ENCODE measurements around the gene CROCC2. TPM values are rescaled to one million over a fixed set of nuclear protein-coding genes. Genes with fewer than 3 reads are reported as not detected.
A peak's percentile ranks its signal among the peaks of the same experiment; 100 is the strongest.

CROCC2 gene
- total and polyA plus RNA-seq, 7 donors: 0.01 TPM; not detected in 6

- ATAC-seq (peak in 1 of 4 donors; percentile 12), DNase-seq (no peak)
- no peaks in the 10 kb centered on the region for H3K27me3 ChIP-seq (ENCODE audit: insufficient read depth in 3 of 3, low read length in 2 of 3)
- H3K9me3 ChIP-seq: no peaks in the 10 kb centered on the region
- H3K4me3 ChIP-seq: no peak overlapping the region
- no peak for TF ChIP-seq CTCF (IDR thresholded peaks at IDR 0.05)
- H3K36me3 ChIP-seq (ENCODE audit: insufficient read depth in 1 of 2, low read depth in 1 of 2): peaks cover 2 to 76% of the 10 kb centered on the region in 2 donors
- WGBS, 3 donors: 82 to 94% (median 93%) methylated on average over 8 to 9 of the region's 9 CpGs
- no peaks in the 10 kb centered on the region for H3K4me1 ChIP-seq
- intact Hi-C loops (cut with DNase I): no loop called here
- no peak overlapping the region for H3K27ac ChIP-seq
Observed at GRCh38 chr2:241037498-241037897, 131.4 kb downstream of the CROCC2 start.

- Histone ChIP-seq H3K27me3 (ENCODE audit: insufficient read depth in 3 of 3, low read length in 2 of 3) (no peaks in the 10 kb centered on the region), H3K27ac (no peak overlapping the region), H3K9me3 (no peaks in the 10 kb centered on the region), H3K36me3 (ENCODE audit: insufficient read depth in 1 of 2, low read depth in 1 of 2) (peaks cover 2 to 76% of the 10 kb centered on the region in 2 donors), H3K4me3 (no peak overlapping the region), H3K4me1 (no peaks in the 10 kb centered on the region)
- no peak for TF ChIP-seq CTCF (IDR thresholded peaks at IDR 0.05)
- DNase-seq: no peak
- no peak for ATAC-seq
- WGBS, 3 donors: 89 to 95% (median 92%) methylated on average over 20 of the region's 20 CpGs
- intact Hi-C loops (cut with DNase I): no loop called here
Observed at GRCh38 chr2:241038374-241039180, 132.4 kb downstream of the CROCC2 start.

- H3K4me3 ChIP-seq: no peak overlapping the region
- 93 to 96% (median 94%) methylated on average over 4 of the region's 4 CpGs for WGBS, 3 donors
- ATAC-seq (no peak), DNase-seq (no peak)
- no peak for TF ChIP-seq CTCF (IDR thresholded peaks at IDR 0.05)
- intact Hi-C loops (cut with DNase I): no loop called here
- H3K27me3 ChIP-seq (ENCODE audit: insufficient read depth in 3 of 3, low read length in 2 of 3): no peaks in the 10 kb centered on the region
- H3K36me3 ChIP-seq (ENCODE audit: insufficient read depth in 1 of 2, low read depth in 1 of 2): peaks cover 5 to 71% of the 10 kb centered on the region in 2 donors
- no peaks in the 10 kb centered on the region for H3K4me1 ChIP-seq
- H3K9me3 ChIP-seq: no peaks in the 10 kb centered on the region
- no peak overlapping the region for H3K27ac ChIP-seq
Observed at GRCh38 chr2:241039416-241039815, 133.3 kb downstream of the CROCC2 start.

GRCh38 chr2:241040081-241040803 is 134.1 kb downstream of the CROCC2 start:
- no peak for TF ChIP-seq CTCF (IDR thresholded peaks at IDR 0.05)
- no peaks in the 10 kb centered on the region for H3K4me1 ChIP-seq
- no peak for DNase-seq
- no peak for ATAC-seq
- H3K27me3 ChIP-seq (ENCODE audit: insufficient read depth in 3 of 3, low read length in 2 of 3): no peaks in the 10 kb centered on the region
- intact Hi-C loops (cut with DNase I): no loop called here
- H3K27ac ChIP-seq: no peak overlapping the region
- H3K36me3 ChIP-seq (ENCODE audit: insufficient read depth in 1 of 2, low read depth in 1 of 2): peaks cover 9 to 79% of the 10 kb centered on the region in 2 donors
- no peaks in the 10 kb centered on the region for H3K9me3 ChIP-seq
- no peak overlapping the region for H3K4me3 ChIP-seq
- 91 to 92% (median 92%) methylated on average over 13 of the region's 13 CpGs for WGBS, 3 donors

Data from psoas muscle (tissue), 8 donors.